Cardiac muscle cell (in vitro differentiated cells and primary cell): ENCODE results near the gene CNTNAP2. TPM values are rescaled to one million over a fixed set of nuclear protein-coding genes. Genes with fewer than 3 reads are reported as not detected.

Source experiments
- DNase-seq, 2 donors: peaks; one replicate each; pipeline versions ENCODE4 v3.0.0 to v3.0.0-alpha.2; 2010 to 2017; ENCODE audit warnings: low read depth in 1 of 2, low spot score in 1 of 2
- H3K27ac ChIP-seq: fragments of 200-600 bp; sonication (generic); 2 replicates; pipeline ENCODE4 v1.5.1; 2016
- H3K27me3 ChIP-seq: fragments of 200-600 bp; sonication (generic); 2 replicates; pipeline ENCODE4 v1.6.0; 2016; ENCODE audit warnings: control low read depth
- H3K36me3 ChIP-seq: fragments of 200-600 bp; sonication (generic); 2 replicates; pipeline ENCODE4 v1.5.1; 2016; ENCODE audit warnings: control low read depth
- H3K4me1 ChIP-seq: fragments of 200-600 bp; sonication (generic); 2 replicates; pipeline ENCODE4 v1.8.1; 2017; ENCODE audit warnings: low read depth, mild to moderate bottlenecking, mixed run types
- H3K4me3 ChIP-seq: fragments of 200-600 bp; sonication (generic); 2 replicates; pipeline ENCODE4 v1.5.1; 2016; ENCODE audit warnings: mild to moderate bottlenecking
- H3K9me3 ChIP-seq: fragments of 200-600 bp; sonication (generic); 2 replicates; pipeline ENCODE4 v1.5.1; 2017; ENCODE audit warnings: low read depth, mild to moderate bottlenecking, control low read depth
- CTCF ChIP-seq: IDR thresholded peaks from 2 replicates; pipeline ENCODE4 v1.5.1; 2012; ENCODE audit warnings: low read depth, mild to moderate bottlenecking, low read length
- polyA plus RNA-seq: library from polyadenylated mRNA; unstranded; fragments of >200 nt; fragmentation: Nextera tagmentation; extraction: Ambion mirVana; gene quantifications from 2 replicates; pipeline ENCODE4 v1.2.1, GENCODE V29; 2016
- total RNA-seq: library from RNA; depleted of rRNA; stranded (reverse); fragments of >200 nt; gene quantifications from 2 replicates; pipeline ENCODE4 v1.2.3, GENCODE V29; 2016

The CNTNAP2 gene
- total and polyA plus RNA-seq, 2 experiments from 2014 or later, result 4.8 to 5.1 TPM

- Histone ChIP-seq H3K4me1 (no peaks in the 10 kb centered on the region), H3K36me3 (no peaks in the 10 kb centered on the region), H3K4me3 (no peak overlapping the region), H3K27me3 (no peaks in the 10 kb centered on the region), H3K27ac (no peak overlapping the region), H3K9me3 (no peaks in the 10 kb centered on the region)
- no peak for DNase-seq
- TF ChIP-seq CTCF, result no peak
These were observed 1914.4 kb downstream of the CNTNAP2 start for GRCh38 chr7:148031019-148031418.

GRCh38 chr7:148031811-148032210 is 1915.2 kb downstream of the CNTNAP2 start:
- H3K27ac ChIP-seq, result no peak overlapping the region
- no peaks in the 10 kb centered on the region for H3K36me3 ChIP-seq
- no peak for TF ChIP-seq CTCF
- DNase-seq, result no peak
- no peaks in the 10 kb centered on the region for H3K4me1 ChIP-seq
- H3K27me3 ChIP-seq, result no peaks in the 10 kb centered on the region
- no peak overlapping the region for H3K4me3 ChIP-seq
- no peaks in the 10 kb centered on the region for H3K9me3 ChIP-seq

- Histone ChIP-seq H3K4me1 (no peaks in the 10 kb centered on the region), H3K27ac (no peak overlapping the region), H3K4me3 (no peak overlapping the region), H3K36me3 (no peaks in the 10 kb centered on the region), H3K9me3 (no peaks in the 10 kb centered on the region), H3K27me3 (no peaks in the 10 kb centered on the region)
- DNase-seq, result no peak
- TF ChIP-seq CTCF, result no peak
These were observed 1919.3 kb downstream of the CNTNAP2 start for GRCh38 chr7:148035950-148036349.

GRCh38 chr7:148037044-148037443 is 1920.4 kb downstream of the CNTNAP2 start:
- no peaks in the 10 kb centered on the region for H3K4me1 ChIP-seq
- no peak for TF ChIP-seq CTCF
- DNase-seq, result no peak
- no peaks in the 10 kb centered on the region for H3K9me3 ChIP-seq
- no peak overlapping the region for H3K27ac ChIP-seq
- no peaks in the 10 kb centered on the region for H3K27me3 ChIP-seq
- no peak overlapping the region for H3K4me3 ChIP-seq
- H3K36me3 ChIP-seq, result no peaks in the 10 kb centered on the region

GRCh38 chr7:148041156-148041555 is 1924.6 kb downstream of the CNTNAP2 start:
- Histone ChIP-seq H3K4me3 (no peak overlapping the region), H3K4me1 (no peaks in the 10 kb centered on the region), H3K27ac (no peak overlapping the region), H3K9me3 (no peaks in the 10 kb centered on the region), H3K36me3 (no peaks in the 10 kb centered on the region), H3K27me3 (no peaks in the 10 kb centered on the region)
- no peak for DNase-seq
- TF ChIP-seq CTCF, result no peak
